HL-60/S4 (cell line): ENCODE data around the gene PLEKHD1.
"Not testable (repeated sequence)": the region's sequence is repeated elsewhere in the genome, so short reads cannot be mapped to it uniquely, and the experiment has no call there.

Experiments
- in situ Hi-C: fragments of 300-500 bp; cut with MboI; formaldehyde crosslinking; loops from 2 replicates; pipeline ENCODE4 v1.14.3; 2022; ENCODE audit warnings: low sequenced_read_pairs

Gene PLEKHD1

GRCh38 chr14:69484444-69485314, at the start of gene PLEKHD1:
TSS of gene PLEKHD1 (plus strand) at chr14:69484728. CDS start at chr14:69484966, 238 bp downstream.
- in situ Hi-C loops = no loop called here

GRCh38 chr14:69439521-69440270, 44.8 kb upstream of the PLEKHD1 start:
- in situ Hi-C loops = no loop called here

- in situ Hi-C loops = no loop called here
Observed at GRCh38 chr14:69441948-69442347, 42.6 kb upstream of the PLEKHD1 start.

GRCh38 chr14:69443296-69443805, 41.2 kb upstream of the PLEKHD1 start:
- in situ Hi-C loops = no loop called here

- in situ Hi-C loops = no loop called here
Observed at GRCh38 chr14:69449216-69449615, 35.3 kb upstream of the PLEKHD1 start.

GRCh38 chr14:69451941-69452340, 32.6 kb upstream of the PLEKHD1 start:
- in situ Hi-C loops = loop anchor here (25.0 kb wide), 2 partner anchors 215 to 590 kb away; no protein-coding TSS in a partner anchor

- in situ Hi-C loops = loop anchor here (25.0 kb wide), 2 partner anchors 221 to 596 kb away; no protein-coding TSS in a partner anchor
Observed at GRCh38 chr14:69458350-69458749, 26.2 kb upstream of the PLEKHD1 start.

GRCh38 chr14:69459122-69459521, 25.4 kb upstream of the PLEKHD1 start:
- in situ Hi-C loops = loop anchor here (25.0 kb wide), 2 partner anchors 222 to 597 kb away; no protein-coding TSS in a partner anchor

GRCh38 chr14:69460093-69460701, 24.3 kb upstream of the PLEKHD1 start:
- in situ Hi-C loops = loop anchor here (25.0 kb wide), 2 partner anchors 223 to 598 kb away; no protein-coding TSS in a partner anchor

- in situ Hi-C loops = loop anchor here (25.0 kb wide), 2 partner anchors 227 to 602 kb away; no protein-coding TSS in a partner anchor
Observed at GRCh38 chr14:69464379-69464778, 20.1 kb upstream of the PLEKHD1 start.

GRCh38 chr14:69464829-69465228, 19.7 kb upstream of the PLEKHD1 start:
- in situ Hi-C loops = loop anchor here (25.0 kb wide), 2 partner anchors 228 to 603 kb away; no protein-coding TSS in a partner anchor

GRCh38 chr14:69468949-69469348, 15.6 kb upstream of the PLEKHD1 start:
- in situ Hi-C loops = loop anchor here (25.0 kb wide), 2 partner anchors 232 to 607 kb away; no protein-coding TSS in a partner anchor

- in situ Hi-C loops = loop anchor here (25.0 kb wide), 2 partner anchors 234 to 609 kb away; no protein-coding TSS in a partner anchor
Observed at GRCh38 chr14:69471436-69471835, 13.1 kb upstream of the PLEKHD1 start.

- in situ Hi-C loops = loop anchor here (25.0 kb wide), 2 partner anchors 235 to 610 kb away; no protein-coding TSS in a partner anchor
Observed at GRCh38 chr14:69471916-69472315, 12.6 kb upstream of the PLEKHD1 start.

GRCh38 chr14:69473260-69473659, 11.3 kb upstream of the PLEKHD1 start:
- in situ Hi-C loops = loop anchor here (25.0 kb wide), 2 partner anchors 236 to 611 kb away; no protein-coding TSS in a partner anchor

GRCh38 chr14:69473946-69474345, 10.6 kb upstream of the PLEKHD1 start:
- in situ Hi-C loops = loop anchor here (25.0 kb wide), 2 partner anchors 237 to 612 kb away; no protein-coding TSS in a partner anchor

GRCh38 chr14:69475194-69475818, 9.2 kb upstream of the PLEKHD1 start:
- in situ Hi-C loops = no loop called here

GRCh38 chr14:69476824-69477450, 7.6 kb upstream of the PLEKHD1 start:
- in situ Hi-C loops = not testable (repeated sequence)

GRCh38 chr14:69478055-69478454, 6.5 kb upstream of the PLEKHD1 start:
- in situ Hi-C loops = not testable (repeated sequence)
